ENCODE data around the gene ANKRD12.

ANKRD12 gene

GRCh38 chr18:9106800-9107584 is 29.6 kb upstream of the ANKRD12 start:
- no peak for DNase-seq

GRCh38 chr18:9108911-9109310 is 27.7 kb upstream of the ANKRD12 start:
- DNase-seq, result no peak

GRCh38 chr18:9109523-9109922 is 27.1 kb upstream of the ANKRD12 start:
- DNase-seq, result no peak

GRCh38 chr18:9113468-9114149 is 23.0 kb upstream of the ANKRD12 start:
- DNase-seq, result peak; percentile 59

GRCh38 chr18:9115984-9116383 is 20.6 kb upstream of the ANKRD12 start:
- DNase-seq, result peak; percentile 35

GRCh38 chr18:9117980-9118841 is 18.4 kb upstream of the ANKRD12 start:
- peak; percentile 89 for DNase-seq

- DNase-seq, result peak; percentile 34
Measured at GRCh38 chr18:9120796-9121195, 15.8 kb upstream of the ANKRD12 start.

- DNase-seq, result no peak
Measured at GRCh38 chr18:9123520-9123919, 13.1 kb upstream of the ANKRD12 start.

GRCh38 chr18:9124824-9125223 is 11.8 kb upstream of the ANKRD12 start:
- DNase-seq, result no peak

GRCh38 chr18:9126337-9126736 is 10.2 kb upstream of the ANKRD12 start:
- no peak for DNase-seq

- DNase-seq, result no peak
Measured at GRCh38 chr18:9130195-9130594, 6.4 kb upstream of the ANKRD12 start.

GRCh38 chr18:9130806-9131205 is 5.8 kb upstream of the ANKRD12 start:
- no peak for DNase-seq

- DNase-seq, result no peak
Measured at GRCh38 chr18:9132628-9133027, 4.0 kb upstream of the ANKRD12 start.

- DNase-seq, result no peak
Measured at GRCh38 chr18:9133225-9133624, 3.4 kb upstream of the ANKRD12 start.

- no peak for DNase-seq
Measured at GRCh38 chr18:9135081-9135911, 1.3 kb upstream of the ANKRD12 start.

GRCh38 chr18:9135912-9136314 is 668 bp upstream of the ANKRD12 start:
- DNase-seq, result peak; percentile 91

- peak; percentile 93 for DNase-seq
Measured at GRCh38 chr18:9137168-9138066, 836 bp downstream of the ANKRD12 start.

- DNase-seq, result peak; percentile 72
Measured at GRCh38 chr18:9139400-9140039, 2.9 kb downstream of the ANKRD12 start.

GRCh38 chr18:9140381-9140780 is 3.8 kb downstream of the ANKRD12 start:
- peak; percentile 49 for DNase-seq

- no peak for DNase-seq
Measured at GRCh38 chr18:9140984-9141383, 4.4 kb downstream of the ANKRD12 start.

GRCh38 chr18:9146224-9146623 is 9.6 kb downstream of the ANKRD12 start:
- DNase-seq, result no peak

All from OCI-M1 (cell line).